K562 (cell line): ENCODE results near the gene SLC7A5. TPM values are rescaled to one million over a fixed set of nuclear protein-coding genes. Genes with fewer than 3 reads are reported as not detected.

ENCODE experiments used
- CREM ChIP-seq: IDR thresholded peaks from 2 replicates; pipeline ENCODE4 v1.6.1; 2014; ENCODE audit warnings: antibody characterized with exemption, low read depth
- GTF2E2 ChIP-seq: fragments of 200-800 bp; sonication (Bioruptor generic); IDR thresholded peaks from 2 replicates; pipeline ENCODE4 v1.6.1; 2016; ENCODE audit warnings: missing genetic modification characterization, missing compliant biosample characterization
- KAT7 ChIP-seq: sonication (generic); formaldehyde crosslinking; IDR thresholded peaks from 2 replicates; pipeline ENCODE4 v1.8.0; 2022; ENCODE audit warnings: missing genetic modification reagents, mild to moderate bottlenecking, borderline replicate concordance
- MEIS2 ChIP-seq: fragments of 450-650 bp; IDR thresholded peaks from 2 replicates; pipeline ENCODE4 v1.6.1; 2014; ENCODE audit warnings: mild to moderate bottlenecking; ENCODE audit not compliant: partially characterized antibody
- MYC ChIP-seq, 2 experiments: fragments of 250-450 bp in 1 of 2; sonication (Bioruptor Pico) in 1 of 2; IDR thresholded peaks; 2 replicates each; pipeline versions ENCODE4 v1.5.1 to v1.6.1; 2012 to 2021; ENCODE audit warnings: low read depth in 2 of 2, borderline replicate concordance in 1 of 2, improper control_type of control experiment in 1 of 2, low read length in 1 of 2, mild to moderate bottlenecking in 1 of 2, moderate library complexity in 1 of 2
- NFRKB ChIP-seq: fragments of 450-650 bp; IDR thresholded peaks from 2 replicates; pipeline ENCODE4 v1.6.1; 2016; ENCODE audit warnings: low read depth
- PRDM10 ChIP-seq: fragments of 450-650 bp; IDR thresholded peaks from 2 replicates; pipeline ENCODE4 v1.6.1; 2018; ENCODE audit not compliant: partially characterized antibody
- RBM22 ChIP-seq: fragments of 200-400 bp; formaldehyde crosslinking; IDR thresholded peaks from 2 replicates; pipeline ENCODE4 v1.6.1; 2018; ENCODE audit warnings: low read length, low read depth; ENCODE audit not compliant: poor library complexity, severe bottlenecking
- TEAD2 ChIP-seq: fragments of 450-650 bp; IDR thresholded peaks from 2 replicates; pipeline ENCODE4 v1.6.1; 2016; ENCODE audit warnings: missing genetic modification characterization, control low read depth, missing compliant biosample characterization
- ZNF232 ChIP-seq: sonication (generic); formaldehyde crosslinking; IDR thresholded peaks from 2 replicates; pipeline ENCODE4 v1.8.0; 2022; ENCODE audit warnings: mild to moderate bottlenecking, missing genetic modification reagents
- polyA plus RNA-seq, 8 experiments: library from polyadenylated mRNA; depleted of rRNA in 4 of 8; stranded (reverse) in 5 of 8; unstranded in 3 of 8; fragments of >200 nt; fragmentation: Nextera tagmentation in 2 of 8; fragmentation: Illumina TruSeq in 1 of 8; extraction: Ambion mirVana in 2 of 8; extraction: Trizol in 1 of 8; gene quantifications; 2 replicates each; pipeline versions ENCODE4 v1.2.1 to v1.2.3, GENCODE V29; 2011 to 2014; ENCODE audit warnings: inconsistent platforms in 1 of 8, missing spikeins in 1 of 8
- total RNA-seq, 7 experiments: library from RNA; depleted of rRNA in 6 of 7; stranded (reverse); fragments of >200 nt in 6 of 7; fragmentation: Illumina TruSeq in 2 of 7; extraction: Trizol in 2 of 7; gene quantifications; 2 replicates each; pipeline versions ENCODE4 v1.2.1 to v1.2.3, GENCODE V29; 2011 to 2021; ENCODE audit warnings: low replicate concordance in 1 of 7
- TF ChIP-seq, protein P1 (sequence below): fragments of 450-650 bp; IDR thresholded peaks from 2 replicates; pipeline ENCODE4 v1.6.1; 2016; ENCODE audit warnings: low read depth
- TF ChIP-seq, protein P2 (sequence below): fragments of 250-450 bp; sonication (Bioruptor Pico); IDR thresholded peaks from 2 replicates; pipeline ENCODE4 v1.5.0; 2022; ENCODE audit warnings: mild to moderate bottlenecking

Gene SLC7A5
- total and polyA plus RNA-seq, 9 of the 15 experiments (the other 6 are each of a cell fraction or from before 2014, with no cell fraction given), result 1.9 to 220 (median 18.6) TPM

DNA sequence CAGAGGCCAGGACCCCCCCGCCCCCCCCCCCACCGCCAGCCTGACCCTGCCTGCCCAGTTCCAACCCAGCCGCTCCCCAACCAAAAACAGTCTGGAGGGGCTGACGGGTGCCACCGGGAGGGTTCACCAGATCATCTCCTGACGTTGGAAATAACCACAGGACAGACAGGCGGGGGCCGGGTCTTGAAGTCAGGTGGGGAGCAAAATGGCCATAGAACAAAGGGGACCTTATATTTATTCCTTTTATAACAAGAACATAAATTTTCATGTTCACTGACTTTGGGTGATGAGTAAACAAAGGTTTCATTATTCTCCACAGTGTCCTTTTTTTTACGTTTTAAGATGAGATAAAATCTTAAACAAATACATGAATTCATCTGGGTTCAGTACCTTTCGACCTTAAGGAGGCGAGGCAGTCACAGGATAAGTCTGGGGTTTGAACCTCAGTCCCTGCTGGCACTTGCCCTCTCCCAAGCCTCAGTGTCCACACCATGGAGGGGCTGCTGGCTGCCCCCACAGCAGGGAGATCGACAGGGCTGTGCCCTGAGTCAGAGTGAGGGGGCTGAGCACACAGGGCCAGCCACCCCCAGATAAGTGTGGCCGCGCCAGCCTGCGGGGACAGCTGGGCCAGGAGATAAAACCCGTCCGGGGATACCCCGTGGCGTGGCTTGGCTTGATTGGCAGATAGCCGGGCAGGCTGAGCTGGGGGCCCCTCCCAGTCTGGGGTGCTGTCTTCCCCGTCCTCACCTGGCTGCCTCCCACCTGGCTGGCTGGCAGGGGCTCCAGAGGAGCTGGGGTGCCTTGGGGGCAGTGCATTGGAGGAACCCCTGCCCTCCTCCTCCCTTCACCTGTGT lies 15.0 kb downstream of the SLC7A5 start (continued):
- TF ChIP-seq, protein P1, sequence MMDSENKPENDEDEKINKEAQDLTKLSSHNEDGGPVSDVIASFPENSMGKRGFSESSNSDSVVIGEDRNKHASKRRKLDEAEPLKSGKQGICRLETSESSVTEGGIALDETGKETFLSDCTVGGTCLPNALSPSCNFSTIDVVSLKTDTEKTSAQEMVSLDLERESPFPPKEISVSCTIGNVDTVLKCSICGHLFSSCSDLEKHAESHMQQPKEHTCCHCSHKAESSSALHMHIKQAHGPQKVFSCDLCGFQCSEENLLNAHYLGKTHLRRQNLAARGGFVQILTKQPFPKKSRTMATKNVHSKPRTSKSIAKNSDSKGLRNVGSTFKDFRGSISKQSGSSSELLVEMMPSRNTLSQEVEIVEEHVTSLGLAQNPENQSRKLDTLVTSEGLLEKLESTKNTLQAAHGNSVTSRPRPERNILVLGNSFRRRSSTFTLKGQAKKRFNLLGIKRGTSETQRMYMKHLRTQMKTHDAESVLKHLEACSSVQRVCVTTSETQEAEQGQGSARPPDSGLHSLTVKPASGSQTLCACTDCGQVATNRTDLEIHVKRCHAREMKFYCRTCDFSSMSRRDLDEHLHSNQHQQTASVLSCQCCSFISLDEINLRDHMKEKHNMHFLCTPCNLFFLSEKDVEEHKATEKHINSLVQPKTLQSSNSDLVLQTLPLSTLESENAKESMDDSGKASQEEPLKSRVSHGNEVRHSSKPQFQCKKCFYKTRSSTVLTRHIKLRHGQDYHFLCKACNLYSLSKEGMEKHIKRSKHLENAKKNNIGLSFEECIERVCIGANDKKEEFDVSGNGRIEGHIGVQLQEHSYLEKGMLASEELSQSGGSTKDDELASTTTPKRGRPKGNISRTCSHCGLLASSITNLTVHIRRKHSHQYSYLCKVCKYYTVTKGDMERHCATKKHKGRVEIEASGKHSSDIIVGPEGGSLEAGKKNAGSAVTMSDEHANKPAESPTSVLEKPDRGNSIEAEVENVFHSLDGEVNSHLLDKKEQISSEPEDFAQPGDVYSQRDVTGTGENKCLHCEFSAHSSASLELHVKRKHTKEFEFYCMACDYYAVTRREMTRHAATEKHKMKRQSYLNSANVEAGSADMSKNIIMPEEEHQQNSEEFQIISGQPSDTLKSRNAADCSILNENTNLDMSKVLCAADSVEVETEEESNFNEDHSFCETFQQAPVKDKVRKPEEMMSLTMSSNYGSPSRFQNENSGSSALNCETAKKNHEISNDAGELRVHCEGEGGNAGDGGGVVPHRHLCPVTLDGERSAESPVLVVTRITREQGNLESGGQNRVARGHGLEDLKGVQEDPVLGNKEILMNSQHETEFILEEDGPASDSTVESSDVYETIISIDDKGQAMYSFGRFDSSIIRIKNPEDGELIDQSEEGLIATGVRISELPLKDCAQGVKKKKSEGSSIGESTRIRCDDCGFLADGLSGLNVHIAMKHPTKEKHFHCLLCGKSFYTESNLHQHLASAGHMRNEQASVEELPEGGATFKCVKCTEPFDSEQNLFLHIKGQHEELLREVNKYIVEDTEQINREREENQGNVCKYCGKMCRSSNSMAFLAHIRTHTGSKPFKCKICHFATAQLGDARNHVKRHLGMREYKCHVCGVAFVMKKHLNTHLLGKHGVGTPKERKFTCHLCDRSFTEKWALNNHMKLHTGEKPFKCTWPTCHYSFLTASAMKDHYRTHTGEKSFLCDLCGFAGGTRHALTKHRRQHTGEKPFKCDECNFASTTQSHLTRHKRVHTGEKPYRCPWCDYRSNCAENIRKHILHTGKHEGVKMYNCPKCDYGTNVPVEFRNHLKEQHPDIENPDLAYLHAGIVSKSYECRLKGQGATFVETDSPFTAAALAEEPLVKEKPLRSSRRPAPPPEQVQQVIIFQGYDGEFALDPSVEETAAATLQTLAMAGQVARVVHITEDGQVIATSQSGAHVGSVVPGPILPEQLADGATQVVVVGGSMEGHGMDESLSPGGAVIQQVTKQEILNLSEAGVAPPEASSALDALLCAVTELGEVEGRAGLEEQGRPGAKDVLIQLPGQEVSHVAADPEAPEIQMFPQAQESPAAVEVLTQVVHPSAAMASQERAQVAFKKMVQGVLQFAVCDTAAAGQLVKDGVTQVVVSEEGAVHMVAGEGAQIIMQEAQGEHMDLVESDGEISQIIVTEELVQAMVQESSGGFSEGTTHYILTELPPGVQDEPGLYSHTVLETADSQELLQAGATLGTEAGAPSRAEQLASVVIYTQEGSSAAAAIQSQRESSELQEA, result no peak
- TF ChIP-seq ZNF232 (CRISPR knock-in tag) (no peak), NFRKB (peak; percentile 45; the same call in 1 of the 2 replicates), MEIS2 (peak; percentile 83), MYC (IDR thresholded peaks at IDR 0.05; ENCODE audit: low read depth, low read length) (peak; percentile 87), MYC (CRISPR knock-in tag; IDR thresholded peaks at IDR 0.05; ENCODE audit: borderline replicate concordance, low read depth) (no peak), GTF2E2 (tag) (peak; percentile 66; the same call in 1 of the 2 replicates), KAT7 (CRISPR knock-in tag) (peak; percentile 50; the same call in 1 of the 2 replicates), RBM22 (peak; percentile 73), PRDM10 (peak; percentile 72), CREM (peak; percentile 87), TEAD2 (no peak)
- TF ChIP-seq, protein P2, sequence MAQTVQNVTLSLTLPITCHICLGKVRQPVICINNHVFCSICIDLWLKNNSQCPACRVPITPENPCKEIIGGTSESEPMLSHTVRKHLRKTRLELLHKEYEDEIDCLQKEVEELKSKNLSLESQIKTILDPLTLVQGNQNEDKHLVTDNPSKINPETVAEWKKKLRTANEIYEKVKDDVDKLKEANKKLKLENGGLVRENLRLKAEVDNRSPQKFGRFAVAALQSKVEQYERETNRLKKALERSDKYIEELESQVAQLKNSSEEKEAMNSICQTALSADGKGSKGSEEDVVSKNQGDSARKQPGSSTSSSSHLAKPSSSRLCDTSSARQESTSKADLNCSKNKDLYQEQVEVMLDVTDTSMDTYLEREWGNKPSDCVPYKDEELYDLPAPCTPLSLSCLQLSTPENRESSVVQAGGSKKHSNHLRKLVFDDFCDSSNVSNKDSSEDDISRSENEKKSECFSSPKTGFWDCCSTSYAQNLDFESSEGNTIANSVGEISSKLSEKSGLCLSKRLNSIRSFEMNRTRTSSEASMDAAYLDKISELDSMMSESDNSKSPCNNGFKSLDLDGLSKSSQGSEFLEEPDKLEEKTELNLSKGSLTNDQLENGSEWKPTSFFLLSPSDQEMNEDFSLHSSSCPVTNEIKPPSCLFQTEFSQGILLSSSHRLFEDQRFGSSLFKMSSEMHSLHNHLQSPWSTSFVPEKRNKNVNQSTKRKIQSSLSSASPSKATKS (CRISPR knock-in tag), result no peak
